CD4-positive, alpha-beta T cell (primary cell): ENCODE data around the gene NT5C2. TPM values are rescaled to one million over a fixed set of nuclear protein-coding genes. Genes with fewer than 3 reads are reported as not detected.
"Not testable (repeated sequence)": the region's sequence is repeated elsewhere in the genome, so short reads cannot be mapped to it uniquely, and the experiment has no call there.

ENCODE experiments used
- ATAC-seq: fragments of 200-7000 bp; cut with Tn5 transposase; one replicate; pipeline ENCODE4 v1.10.0; 2022; ENCODE audit warnings: mild to moderate bottlenecking; ENCODE audit not compliant: poor library complexity
- CTCF ChIA-PET: fragments of 350-600 bp; sonication (Branson Sonifier 250); formaldehyde crosslinking; loops from one replicate; lab custom pipeline; 2021; ENCODE audit warnings: antibody characterized with exemption, inconsistent platforms; lab: Charles Lee
- POLR2A ChIA-PET: fragments of 350-600 bp; sonication (Branson Sonifier 250); formaldehyde crosslinking; loops from one replicate; lab custom pipeline; 2021; ENCODE audit warnings: antibody characterized with exemption, inconsistent platforms; lab: Charles Lee
- DNase-seq, 14 experiments: peaks; one replicate each; pipeline ENCODE4 v3.0.0-alpha.2; 2013 to 2020; ENCODE audit warnings: mixed read lengths in 2 of 14
- H3K27ac ChIP-seq, 2 donors: one replicate each; pipeline versions ENCODE4 v1.5.1 to v1.7.0; 2013; ENCODE audit warnings: low read length in 2 of 2, low read depth in 1 of 2, mild to moderate bottlenecking in 1 of 2
- H3K27me3 ChIP-seq, 2 experiments: 1 replicate in 1 of 2; 2 replicates in 1 of 2; pipeline versions ENCODE4 v1.6.1 to v1.7.0; 2013; ENCODE audit warnings: low read length in 2 of 2, control low read depth in 1 of 2, mild to moderate bottlenecking in 1 of 2, moderate library complexity in 1 of 2; ENCODE audit not compliant: insufficient read depth in 2 of 2, control insufficient read depth in 1 of 2
- H3K36me3 ChIP-seq: one replicate; pipeline ENCODE4 v1.6.1; 2013; ENCODE audit warnings: low read length, control low read depth; ENCODE audit not compliant: insufficient read depth
- H3K4me1 ChIP-seq: one replicate; pipeline ENCODE4 v1.6.1; 2013; ENCODE audit warnings: low read length, control low read depth; ENCODE audit not compliant: insufficient read depth
- H3K4me3 ChIP-seq: one replicate; pipeline ENCODE4 v1.5.1; 2013; ENCODE audit warnings: mild to moderate bottlenecking, low read length, moderate library complexity
- H3K9me3 ChIP-seq, 2 experiments: 1 replicate in 1 of 2; 2 replicates in 1 of 2; pipeline versions ENCODE4 v1.6.1 to v1.7.0; 2013; ENCODE audit warnings: low read length in 2 of 2, mild to moderate bottlenecking in 2 of 2, control low read depth in 1 of 2, moderate library complexity in 1 of 2; ENCODE audit not compliant: control insufficient read depth in 1 of 2, insufficient read depth in 1 of 2
- H3K27ac Mint-ChIP-seq: one replicate; pipeline ENCODE4 v1.8.0; 2020; ENCODE audit warnings: mixed read lengths
- H3K27me3 Mint-ChIP-seq: one replicate; pipeline ENCODE4 v1.8.0; 2021; ENCODE audit warnings: mixed read lengths
- H3K36me3 Mint-ChIP-seq: one replicate; pipeline ENCODE4 v1.8.0; 2021; ENCODE audit warnings: low read depth, mixed read lengths
- H3K4me1 Mint-ChIP-seq: one replicate; pipeline ENCODE4 v1.8.0; 2021; ENCODE audit warnings: low read depth, mixed read lengths
- H3K4me3 Mint-ChIP-seq: one replicate; pipeline ENCODE4 v1.8.0; 2020; ENCODE audit warnings: mild to moderate bottlenecking, mixed read lengths
- H3K9me3 Mint-ChIP-seq: one replicate; pipeline ENCODE4 v1.8.0; 2020; ENCODE audit warnings: mixed read lengths
- intact Hi-C, 2 experiments: fragments of 100-400 bp; cut with DNase I in 1 of 2; cut with micrococcal nuclease in 1 of 2; formaldehyde crosslinking; loops; one replicate each; pipeline versions ENCODE4 v1.15.1 to v1.9.0; 2023 to 2025; cut with DNase I, micrococcal nuclease
- total RNA-seq, 174 experiments: library from RNA in 2 of 174; stranded (reverse) in 2 of 174; gene quantifications; one replicate each; pipeline ENCODE4 v1.2.3 and lab custom pipeline; 2021 to 2026
- TF ChIP-seq, protein P1 (sequence below): fragments of 200-600 bp; IDR thresholded peaks from one replicate; pipeline ENCODE4 v1.8.0; 2022; ENCODE audit warnings: antibody characterized with exemption, mild to moderate bottlenecking

The NT5C2 gene
- total RNA-seq, 2 experiments from 2014 or later, result 43.2 to 47.8 TPM

DNA sequence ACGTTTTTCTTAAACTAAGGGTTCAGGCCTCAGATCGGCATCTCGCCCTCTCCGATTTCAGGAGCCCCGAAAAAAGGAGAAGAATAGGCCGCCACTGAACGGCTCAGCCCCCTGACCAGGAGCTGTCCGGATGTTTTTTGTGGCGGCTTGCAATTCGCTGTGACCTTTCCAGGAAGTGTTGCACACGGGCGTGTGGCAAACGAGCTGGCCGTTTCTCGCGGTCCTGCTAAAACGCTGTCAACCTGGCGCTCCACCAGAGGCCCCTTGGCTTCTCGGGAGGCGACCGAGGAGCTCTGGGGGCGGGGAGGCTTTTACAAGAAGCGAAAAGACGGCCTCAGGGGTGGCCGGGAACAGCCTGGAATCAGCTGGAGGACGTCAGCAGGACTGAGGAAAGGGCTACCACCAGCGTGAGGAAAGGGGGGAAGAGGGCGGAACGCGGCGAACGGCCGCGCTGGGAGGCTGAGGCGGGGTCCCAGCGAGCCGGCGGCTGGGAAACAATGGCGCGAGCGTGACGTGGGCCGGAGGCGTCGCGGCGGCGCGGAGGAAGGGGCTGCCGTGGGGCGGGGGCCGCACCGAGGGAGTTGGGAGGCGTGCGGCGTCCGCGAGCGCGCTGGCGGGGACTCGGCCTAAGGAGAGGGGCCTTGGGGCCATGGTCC is 493 bp downstream of the NT5C2 start:
- CTCF ChIA-PET, result interaction anchor here (3.3 kb wide), 1 partner anchor 275 kb away, joined by 11 read pairs; the partner anchor contains the start of gene CNNM2
- ATAC-seq, result peak; percentile 68
- H3K27me3 Mint-ChIP-seq, result no peaks in the 10 kb centered on the region
- H3K4me1 Mint-ChIP-seq, result peaks cover 49% of the 10 kb centered on the region
- TF ChIP-seq, protein P1, sequence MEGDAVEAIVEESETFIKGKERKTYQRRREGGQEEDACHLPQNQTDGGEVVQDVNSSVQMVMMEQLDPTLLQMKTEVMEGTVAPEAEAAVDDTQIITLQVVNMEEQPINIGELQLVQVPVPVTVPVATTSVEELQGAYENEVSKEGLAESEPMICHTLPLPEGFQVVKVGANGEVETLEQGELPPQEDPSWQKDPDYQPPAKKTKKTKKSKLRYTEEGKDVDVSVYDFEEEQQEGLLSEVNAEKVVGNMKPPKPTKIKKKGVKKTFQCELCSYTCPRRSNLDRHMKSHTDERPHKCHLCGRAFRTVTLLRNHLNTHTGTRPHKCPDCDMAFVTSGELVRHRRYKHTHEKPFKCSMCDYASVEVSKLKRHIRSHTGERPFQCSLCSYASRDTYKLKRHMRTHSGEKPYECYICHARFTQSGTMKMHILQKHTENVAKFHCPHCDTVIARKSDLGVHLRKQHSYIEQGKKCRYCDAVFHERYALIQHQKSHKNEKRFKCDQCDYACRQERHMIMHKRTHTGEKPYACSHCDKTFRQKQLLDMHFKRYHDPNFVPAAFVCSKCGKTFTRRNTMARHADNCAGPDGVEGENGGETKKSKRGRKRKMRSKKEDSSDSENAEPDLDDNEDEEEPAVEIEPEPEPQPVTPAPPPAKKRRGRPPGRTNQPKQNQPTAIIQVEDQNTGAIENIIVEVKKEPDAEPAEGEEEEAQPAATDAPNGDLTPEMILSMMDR, result no peak
- peak overlapping the region; percentile 86 for H3K27ac Mint-ChIP-seq
- Histone ChIP-seq H3K27me3 (no peaks in the 10 kb centered on the region), H3K4me3 (peak overlapping the region; percentile 79), H3K36me3 (no peaks in the 10 kb centered on the region), H3K27ac (peak overlapping the region; percentile 75 to 78), H3K9me3 (no peaks in the 10 kb centered on the region), H3K4me1 (peaks cover 20% of the 10 kb centered on the region)
- H3K4me3 Mint-ChIP-seq, result peak overlapping the region; percentile 99
- DNase-seq, result peak; percentile 24 to 78 (median 40)
- no peaks in the 10 kb centered on the region for H3K9me3 Mint-ChIP-seq
- intact Hi-C loops, result loop anchor here in 1 of 2 experiments (5.0 to 10.0 kb wide), 6 partner anchors 275 to 1838 kb away; partner anchors contain the start of genes ACTR1A, BTRC, CNNM2 and SFR1
- POLR2A ChIA-PET, result interaction anchor here (0.6 to 2.4 kb wide), 17 partner anchors 9 to 947 kb away, joined by 3 to 17 read pairs (median 4); partner anchors contain the start of genes CNNM2, GBF1, PCGF6 and SFR1
- peaks cover 21% of the 10 kb centered on the region for H3K36me3 Mint-ChIP-seq

DNA sequence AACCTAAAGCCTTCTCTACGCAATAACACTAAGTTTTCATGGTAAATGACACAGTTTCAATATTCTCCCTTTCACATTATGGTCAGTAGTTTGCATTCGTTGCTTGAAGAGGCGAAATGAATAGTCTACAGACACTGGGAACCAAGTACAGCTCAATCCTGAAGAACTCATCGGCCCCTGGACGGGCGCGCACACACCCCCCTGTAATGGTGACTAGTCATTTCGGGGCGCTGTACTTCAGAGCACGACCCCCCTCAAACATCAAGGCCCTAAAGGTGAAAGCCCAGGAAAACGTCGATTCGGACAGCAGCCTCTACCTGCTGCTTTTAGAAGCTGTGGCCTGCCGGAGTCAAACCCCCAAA is 1.0 kb downstream of the NT5C2 start:
- peaks cover 21% of the 10 kb centered on the region for H3K36me3 Mint-ChIP-seq
- no peak for DNase-seq
- TF ChIP-seq, protein P1, result no peak
- Histone ChIP-seq H3K27me3 (no peaks in the 10 kb centered on the region), H3K9me3 (no peaks in the 10 kb centered on the region), H3K27ac (peak overlapping the region; percentile 75 to 78), H3K4me3 (peak overlapping the region; percentile 79), H3K36me3 (no peaks in the 10 kb centered on the region), H3K4me1 (peaks cover 22% of the 10 kb centered on the region)
- H3K4me1 Mint-ChIP-seq, result peaks cover 49% of the 10 kb centered on the region
- intact Hi-C loops, result loop anchor here in 1 of 2 experiments (5.0 to 10.0 kb wide), 6 partner anchors 275 to 1837 kb away; partner anchors contain the start of genes ACTR1A, BTRC, CNNM2 and SFR1
- POLR2A ChIA-PET, result interaction anchor here (0.6 to 2.4 kb wide), 13 partner anchors 8 to 947 kb away, joined by 3 to 17 read pairs (median 4); partner anchors contain the start of genes CNNM2, GBF1, PCGF6 and TAF5
- peak overlapping the region; percentile 86 for H3K27ac Mint-ChIP-seq
- no peaks in the 10 kb centered on the region for H3K9me3 Mint-ChIP-seq
- no peaks in the 10 kb centered on the region for H3K27me3 Mint-ChIP-seq
- peak overlapping the region; percentile 99 for H3K4me3 Mint-ChIP-seq
- CTCF ChIA-PET, result interaction anchor here (3.3 kb wide), 1 partner anchor 275 kb away, joined by 11 read pairs; the partner anchor contains the start of gene CNNM2
- no peak for ATAC-seq

DNA sequence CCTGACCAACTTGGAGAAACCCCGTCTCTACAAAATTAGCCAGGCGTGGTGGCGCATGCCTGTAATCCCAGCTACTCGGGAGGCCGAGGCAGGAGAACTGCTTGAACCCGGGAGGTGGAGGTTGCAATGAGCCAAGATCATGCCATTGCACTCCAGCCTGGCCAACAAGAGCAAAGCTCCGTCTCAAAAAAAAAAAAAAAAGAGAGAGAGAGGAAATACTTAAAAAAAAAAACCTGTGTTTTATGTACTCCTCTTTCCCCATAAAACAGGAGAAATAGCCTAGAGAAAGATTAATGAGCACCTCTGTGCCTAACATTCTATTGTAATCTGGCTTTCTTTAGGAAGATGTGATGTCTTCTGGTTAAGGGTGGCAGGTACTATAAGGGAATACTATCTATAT is 1.9 kb downstream of the NT5C2 start:
- Mint-ChIP-seq H3K4me3 (peak overlapping the region; percentile 99), H3K36me3 (peaks cover 22% of the 10 kb centered on the region), H3K27ac (peak overlapping the region; percentile 86), H3K4me1 (peaks cover 53% of the 10 kb centered on the region)
- intact Hi-C loops, result loop anchor here in 1 of 2 experiments (5.0 to 10.0 kb wide), 6 partner anchors 274 to 1836 kb away; partner anchors contain the start of genes ACTR1A, BTRC, CNNM2 and SFR1
- ChIA-PET CTCF (interaction anchor here (3.3 kb wide), 1 partner anchor 274 kb away, joined by 11 read pairs; the partner anchor contains the start of gene CNNM2), POLR2A (interaction anchor here (1.1 to 2.4 kb wide), 5 partner anchors 13 to 337 kb away, joined by 4 to 17 read pairs (median 5); partner anchors contain the start of gene CNNM2)
- ATAC-seq, H3K27ac ChIP-seq, DNase-seq, H3K9me3 ChIP-seq, H3K27me3 ChIP-seq, H3K27me3 Mint-ChIP-seq, H3K4me3 ChIP-seq, H3K36me3 ChIP-seq, H3K9me3 Mint-ChIP-seq: not testable (repeated sequence)
- H3K4me1 ChIP-seq, result peaks cover 28% of the 10 kb centered on the region
